Keratinocyte (primary cell): Measurements from ENCODE around the gene CSTB.

ENCODE experiments used
- CTCF ChIP-seq, 3 experiments: IDR thresholded peaks in 1 of 3; conservative IDR thresholded peaks in 1 of 3; optimal IDR thresholded peaks in 1 of 3; 2 replicates in 2 of 3; 3 replicates in 1 of 3; pipeline versions ENCODE3 to v1.5.1; 2011; ENCODE audit warnings: low read length in 3 of 3, mild to moderate bottlenecking in 3 of 3, moderate library complexity in 2 of 3, control low read depth in 1 of 3, inconsistent platforms in 1 of 3; ENCODE audit not compliant: insufficient read depth in 2 of 3; ENCODE audit errors: extremely low read depth in 1 of 3
- EZH2 ChIP-seq: IDR thresholded peaks from one replicate; pipeline ENCODE4 v1.6.1; 2012; ENCODE audit warnings: inconsistent platforms, mild to moderate bottlenecking, low read length, moderate library complexity

- TF ChIP-seq CTCF (optimal IDR thresholded peaks at IDR 0.05 in 1 of 3, IDR thresholded peaks at IDR 0.05 in 1 of 3, conservative IDR thresholded peaks at IDR 0.05 in 1 of 3; ENCODE audit: extremely low read depth in 1 of 3, insufficient read depth in 2 of 3, low read length in 3 of 3) = no peak
- TF ChIP-seq EZH2 = no peak
Observed at GRCh38 chr21:43803558-43804300, 27.6 kb upstream of the CSTB start.
